Measurements from ENCODE around the gene SUGP1. TPM values are rescaled to one million over a fixed set of nuclear protein-coding genes. Genes with fewer than 3 reads are reported as not detected.

The SUGP1 gene
- total RNA-seq, result 18.2 and 19.8 TPM in 2 replicates

DNA sequence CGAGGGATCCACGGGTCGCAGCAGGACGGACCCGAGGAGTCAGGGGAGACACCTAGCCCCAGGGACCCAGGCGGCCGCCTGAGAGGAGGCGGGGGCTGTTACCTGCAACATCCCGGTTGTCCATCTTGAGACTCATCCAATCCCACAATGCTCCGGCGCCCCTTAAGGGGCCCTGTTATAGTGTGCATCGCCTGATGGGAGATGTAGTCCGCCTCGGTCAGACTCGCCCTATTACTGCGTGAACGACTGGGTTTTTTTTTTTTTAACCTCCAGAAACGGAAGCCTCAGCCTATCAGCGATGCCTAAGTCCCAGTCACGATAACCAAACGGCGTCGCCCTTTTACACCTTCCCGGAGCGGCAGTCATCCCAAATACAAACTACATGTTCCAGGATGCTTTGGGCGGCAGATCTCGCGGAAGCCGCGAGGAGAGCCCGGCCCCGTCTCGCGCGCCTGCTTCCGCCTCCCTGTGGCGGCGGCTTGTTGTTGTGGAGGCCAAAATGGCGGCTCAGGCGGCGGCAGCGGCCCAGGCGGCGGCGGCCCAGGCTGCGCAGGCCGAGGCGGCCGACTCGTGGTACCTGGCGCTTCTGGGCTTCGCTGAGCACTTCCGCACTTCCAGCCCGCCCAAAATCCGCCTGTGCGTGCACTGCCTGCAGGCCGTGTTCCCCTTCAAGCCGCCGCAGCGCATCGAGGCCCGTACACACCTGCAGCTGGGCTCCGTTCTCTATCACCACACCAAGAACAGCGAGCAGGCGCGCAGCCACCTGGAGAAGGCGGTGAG, at the start of gene SUGP1, which contains the start of gene MAU2:
Gene SUGP1, minus strand, starts transcription at position 149 of the 780 bp plus-strand sequence. Its CDS starts 13 bp downstream, at position 136.
Gene MAU2, plus strand, starts transcription at position 469 of the 780 bp plus-strand sequence. Its CDS starts 31 bp downstream, at position 500.

Other genes with a start within 250 kb of the SUGP1 start
- 25.6 and 35.2 TPM in 2 replicates for gene TMEM161A, start 182.0 kb downstream of the SUGP1 start, total RNA-seq
- 0.35 TPM in 1 of 2 replicates, not detected in the other for gene MEF2B, start 150.2 kb downstream of the SUGP1 start, total RNA-seq
- 6.3 and 12.3 TPM in 2 replicates for gene BORCS8, start 128.4 kb downstream of the SUGP1 start, total RNA-seq
- 60.1 and 69.4 TPM in 2 replicates for gene RFXANK, start 128.3 kb downstream of the SUGP1 start, total RNA-seq
- gene NR2C2AP, start 117.1 kb downstream of the SUGP1 start, total RNA-seq, result 2.1 and 2.8 TPM in 2 replicates
- not detected in 2 replicates for gene NCAN, start 108.6 kb downstream of the SUGP1 start, total RNA-seq
- gene TM6SF2, start 47.2 kb downstream of the SUGP1 start, total RNA-seq, result 0.43 and 5.7 TPM in 2 replicates
- gene MAU2, start 320 bp upstream of the SUGP1 start, total RNA-seq, result 22.0 and 26.8 TPM in 2 replicates
- gene GATAD2A, start 85.2 kb upstream of the SUGP1 start, total RNA-seq, result 34.9 and 40.4 TPM in 2 replicates
- gene TSSK6, start 195.0 kb upstream of the SUGP1 start, total RNA-seq, result 1.4 and 2.0 TPM in 2 replicates
- 176 and 205 TPM in 2 replicates for gene NDUFA13, start 195.7 kb upstream of the SUGP1 start, total RNA-seq
- 0.17 and 0.23 TPM in 2 replicates for gene YJEFN3, start 208.4 kb upstream of the SUGP1 start, total RNA-seq
- gene CILP2, start 217.8 kb upstream of the SUGP1 start, total RNA-seq, result 1.2 TPM in 2 replicates